MM.1S (cell line): ENCODE data around the gene SLC31A2.
"Not testable (repeated sequence)": the region's sequence is repeated elsewhere in the genome, so short reads cannot be mapped to it uniquely, and the experiment has no call there.

Experiments
- CTCF ChIP-seq: fragments of 300-600 bp; sonication (generic); IDR thresholded peaks from 2 replicates; pipeline ENCODE4 v1.5.1; 2016; ENCODE audit warnings: antibody characterized with exemption, low read length, mixed read lengths
- EZH2 ChIP-seq: fragments of 300-600 bp; sonication (generic); optimal IDR thresholded peaks from 2 replicates; pipeline ENCODE3; 2017; ENCODE audit warnings: low read depth, mild to moderate bottlenecking, antibody characterized with exemption, low read length, mixed read lengths
- EZH2phosphoT487 ChIP-seq: fragments of 300-600 bp; sonication (generic); IDR thresholded peaks from 2 replicates; pipeline ENCODE4 v1.6.1; 2018; ENCODE audit warnings: antibody characterized with exemption, low read length

GRCh38 chr9:113149561-113149960 lies 1.2 kb upstream of the SLC31A2 start:
- not testable (repeated sequence) for TF ChIP-seq EZH2, CTCF, EZH2phosphoT487
